CD4-positive, alpha-beta T cell (primary cell): ENCODE data around the gene GLI2. TPM values are rescaled to one million over a fixed set of nuclear protein-coding genes. Genes with fewer than 3 reads are reported as not detected.

Source experiments
- ATAC-seq: fragments of 200-7000 bp; cut with Tn5 transposase; one replicate; pipeline ENCODE4 v1.10.0; 2022; ENCODE audit warnings: mild to moderate bottlenecking; ENCODE audit not compliant: poor library complexity
- CTCF ChIA-PET: fragments of 350-600 bp; sonication (Branson Sonifier 250); formaldehyde crosslinking; loops from one replicate; lab custom pipeline; 2021; ENCODE audit warnings: antibody characterized with exemption, inconsistent platforms; lab: Charles Lee
- POLR2A ChIA-PET: fragments of 350-600 bp; sonication (Branson Sonifier 250); formaldehyde crosslinking; loops from one replicate; lab custom pipeline; 2021; ENCODE audit warnings: antibody characterized with exemption, inconsistent platforms; lab: Charles Lee
- DNase-seq, 14 experiments: peaks; one replicate each; pipeline ENCODE4 v3.0.0-alpha.2; 2013 to 2020; ENCODE audit warnings: mixed read lengths in 2 of 14
- H3K27ac ChIP-seq, 2 donors: one replicate each; pipeline versions ENCODE4 v1.5.1 to v1.7.0; 2013; ENCODE audit warnings: low read length in 2 of 2, low read depth in 1 of 2, mild to moderate bottlenecking in 1 of 2
- H3K27me3 ChIP-seq, 2 experiments: 1 replicate in 1 of 2; 2 replicates in 1 of 2; pipeline versions ENCODE4 v1.6.1 to v1.7.0; 2013; ENCODE audit warnings: low read length in 2 of 2, control low read depth in 1 of 2, mild to moderate bottlenecking in 1 of 2, moderate library complexity in 1 of 2; ENCODE audit not compliant: insufficient read depth in 2 of 2, control insufficient read depth in 1 of 2
- H3K36me3 ChIP-seq: one replicate; pipeline ENCODE4 v1.6.1; 2013; ENCODE audit warnings: low read length, control low read depth; ENCODE audit not compliant: insufficient read depth
- H3K4me1 ChIP-seq: one replicate; pipeline ENCODE4 v1.6.1; 2013; ENCODE audit warnings: low read length, control low read depth; ENCODE audit not compliant: insufficient read depth
- H3K4me3 ChIP-seq: one replicate; pipeline ENCODE4 v1.5.1; 2013; ENCODE audit warnings: mild to moderate bottlenecking, low read length, moderate library complexity
- H3K9me3 ChIP-seq, 2 experiments: 1 replicate in 1 of 2; 2 replicates in 1 of 2; pipeline versions ENCODE4 v1.6.1 to v1.7.0; 2013; ENCODE audit warnings: low read length in 2 of 2, mild to moderate bottlenecking in 2 of 2, control low read depth in 1 of 2, moderate library complexity in 1 of 2; ENCODE audit not compliant: control insufficient read depth in 1 of 2, insufficient read depth in 1 of 2
- H3K27ac Mint-ChIP-seq: one replicate; pipeline ENCODE4 v1.8.0; 2020; ENCODE audit warnings: mixed read lengths
- H3K27me3 Mint-ChIP-seq: one replicate; pipeline ENCODE4 v1.8.0; 2021; ENCODE audit warnings: mixed read lengths
- H3K36me3 Mint-ChIP-seq: one replicate; pipeline ENCODE4 v1.8.0; 2021; ENCODE audit warnings: low read depth, mixed read lengths
- H3K4me1 Mint-ChIP-seq: one replicate; pipeline ENCODE4 v1.8.0; 2021; ENCODE audit warnings: low read depth, mixed read lengths
- H3K4me3 Mint-ChIP-seq: one replicate; pipeline ENCODE4 v1.8.0; 2020; ENCODE audit warnings: mild to moderate bottlenecking, mixed read lengths
- H3K9me3 Mint-ChIP-seq: one replicate; pipeline ENCODE4 v1.8.0; 2020; ENCODE audit warnings: mixed read lengths
- CTCF ChIP-seq: fragments of 200-600 bp; IDR thresholded peaks from one replicate; pipeline ENCODE4 v1.8.0; 2022; ENCODE audit warnings: antibody characterized with exemption, mild to moderate bottlenecking
- intact Hi-C, 2 experiments: fragments of 100-400 bp; cut with DNase I in 1 of 2; cut with micrococcal nuclease in 1 of 2; formaldehyde crosslinking; loops; one replicate each; pipeline versions ENCODE4 v1.15.1 to v1.9.0; 2023 to 2025; cut with DNase I, micrococcal nuclease
- total RNA-seq, 174 experiments: library from RNA in 2 of 174; stranded (reverse) in 2 of 174; gene quantifications; one replicate each; pipeline ENCODE4 v1.2.3 and lab custom pipeline; 2021 to 2026

The GLI2 gene
- total RNA-seq, 2 experiments from 2014 or later = not detected

- H3K27ac ChIP-seq = no peak overlapping the region
- H3K27ac Mint-ChIP-seq = no peak overlapping the region
- peaks cover 19 to 23% of the 10 kb centered on the region in 2 experiments for H3K27me3 ChIP-seq
- CTCF ChIA-PET = no interaction called here
- peaks cover 6% of the 10 kb centered on the region for H3K4me1 Mint-ChIP-seq
- no peaks in the 10 kb centered on the region for H3K9me3 ChIP-seq
- POLR2A ChIA-PET = no interaction called here
- no peak for TF ChIP-seq CTCF
- intact Hi-C loops = no loop called here
- no peaks in the 10 kb centered on the region for H3K9me3 Mint-ChIP-seq
- H3K36me3 Mint-ChIP-seq = no peaks in the 10 kb centered on the region
- H3K27me3 Mint-ChIP-seq = peaks cover 49% of the 10 kb centered on the region
- H3K36me3 ChIP-seq = no peaks in the 10 kb centered on the region
- no peak for ATAC-seq
- DNase-seq = no peak
- no peak overlapping the region for H3K4me3 ChIP-seq
- no peak overlapping the region for H3K4me3 Mint-ChIP-seq
- H3K4me1 ChIP-seq = peaks cover 4% of the 10 kb centered on the region
Measured at GRCh38 chr2:120697471-120697870, 38.2 kb upstream of the GLI2 start.

GRCh38 chr2:120699292-120699691 lies 36.4 kb upstream of the GLI2 start:
- H3K36me3 ChIP-seq = no peaks in the 10 kb centered on the region
- H3K4me3 ChIP-seq = no peak overlapping the region
- H3K4me1 ChIP-seq = peaks cover 4% of the 10 kb centered on the region
- H3K9me3 Mint-ChIP-seq = no peaks in the 10 kb centered on the region
- CTCF ChIA-PET = no interaction called here
- POLR2A ChIA-PET = no interaction called here
- peaks cover 39% of the 10 kb centered on the region for H3K27me3 Mint-ChIP-seq
- H3K9me3 ChIP-seq = no peaks in the 10 kb centered on the region
- no peak overlapping the region for H3K27ac Mint-ChIP-seq
- H3K4me3 Mint-ChIP-seq = no peak overlapping the region
- no peak overlapping the region for H3K27ac ChIP-seq
- intact Hi-C loops = no loop called here
- DNase-seq = no peak
- no peak for ATAC-seq
- no peak for TF ChIP-seq CTCF
- H3K36me3 Mint-ChIP-seq = no peaks in the 10 kb centered on the region
- H3K27me3 ChIP-seq = peaks cover 15 to 19% of the 10 kb centered on the region in 2 experiments
- peaks cover 6% of the 10 kb centered on the region for H3K4me1 Mint-ChIP-seq

GRCh38 chr2:120700659-120701058 lies 35.0 kb upstream of the GLI2 start:
- Mint-ChIP-seq H3K27me3 (peaks cover 29% of the 10 kb centered on the region), H3K4me1 (peaks cover 2% of the 10 kb centered on the region), H3K4me3 (no peak overlapping the region), H3K9me3 (no peaks in the 10 kb centered on the region), H3K27ac (no peak overlapping the region), H3K36me3 (no peaks in the 10 kb centered on the region)
- ChIA-PET CTCF (no interaction called here), POLR2A (no interaction called here)
- H3K36me3 ChIP-seq = no peaks in the 10 kb centered on the region
- peaks cover 8 to 11% of the 10 kb centered on the region in 2 experiments for H3K27me3 ChIP-seq
- ATAC-seq = no peak
- H3K9me3 ChIP-seq = no peaks in the 10 kb centered on the region
- H3K4me3 ChIP-seq = no peak overlapping the region
- H3K27ac ChIP-seq = no peak overlapping the region
- no peak for TF ChIP-seq CTCF
- peaks cover 2% of the 10 kb centered on the region for H3K4me1 ChIP-seq
- intact Hi-C loops = no loop called here
- no peak for DNase-seq
